SK-MEL-5 (cell line): ENCODE results near the gene PIGA. TPM values are rescaled to one million over a fixed set of nuclear protein-coding genes. Genes with fewer than 3 reads are reported as not detected.
"Not testable (repeated sequence)": the region's sequence is repeated elsewhere in the genome, so short reads cannot be mapped to it uniquely, and the experiment has no call there.

Experiments used
- DNase-seq: peaks from one replicate; pipeline ENCODE4 v3.0.0-alpha.2; 2016; ENCODE audit warnings: low read depth, low spot score
- in situ Hi-C: cut with HindIII; loops from 2 replicates; pipeline ENCODE4 v1.10.0; 2016; ENCODE audit warnings: low sequenced_read_pairs, high pct_unique_total_duplicates, low pct_unique_long_range_greater_than_20kb
- total RNA-seq: library from RNA; depleted of rRNA; stranded (reverse); fragments of >200 nt; shearing (Covaris generic); gene quantifications from 2 replicates; pipeline ENCODE4 v1.2.3, GENCODE V29; 2014

PIGA gene
- total RNA-seq, 1 experiment from 2014 or later = 22.0 TPM

DNA sequence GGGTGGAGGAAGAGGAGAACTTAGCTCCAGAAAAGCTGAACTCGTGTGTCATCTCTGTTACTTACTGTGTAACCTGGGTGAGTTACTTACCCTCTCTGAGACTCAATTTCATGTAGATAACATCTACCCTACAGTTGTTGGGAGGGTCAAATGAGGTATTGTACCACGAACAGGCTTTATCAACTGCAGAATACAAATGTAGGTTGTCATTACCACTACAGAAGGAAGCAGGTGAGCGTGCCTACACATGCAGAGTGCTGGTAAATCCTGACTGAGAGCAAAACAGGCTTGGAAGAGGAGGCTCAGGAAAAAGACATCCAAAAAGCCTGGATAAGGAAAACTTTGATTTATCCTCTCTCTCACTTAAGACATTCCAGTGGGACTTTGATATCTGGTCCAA is 7.2 kb downstream of the PIGA start:
- in situ Hi-C loops = no loop called here
- DNase-seq = no peak

DNA sequence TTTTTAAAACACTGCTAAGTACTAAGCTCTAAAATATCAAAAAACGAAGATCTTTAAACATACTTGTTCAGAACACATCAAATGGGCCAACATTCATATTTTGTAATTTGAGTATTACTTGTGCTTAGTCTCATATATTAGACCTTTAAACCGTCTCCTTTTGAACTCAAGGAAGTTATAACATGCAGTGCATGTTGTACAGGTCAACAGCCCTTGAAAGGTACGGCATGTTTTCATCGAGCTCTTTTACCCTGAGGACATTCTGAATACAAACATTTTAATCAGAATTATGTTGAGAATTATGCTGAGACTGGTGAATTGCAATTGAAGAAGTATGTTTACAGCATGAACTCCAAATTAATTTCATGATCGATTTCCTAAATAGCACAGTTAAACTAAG is 12.9 kb downstream of the PIGA start:
- no peak for DNase-seq
- in situ Hi-C loops = no loop called here

DNA sequence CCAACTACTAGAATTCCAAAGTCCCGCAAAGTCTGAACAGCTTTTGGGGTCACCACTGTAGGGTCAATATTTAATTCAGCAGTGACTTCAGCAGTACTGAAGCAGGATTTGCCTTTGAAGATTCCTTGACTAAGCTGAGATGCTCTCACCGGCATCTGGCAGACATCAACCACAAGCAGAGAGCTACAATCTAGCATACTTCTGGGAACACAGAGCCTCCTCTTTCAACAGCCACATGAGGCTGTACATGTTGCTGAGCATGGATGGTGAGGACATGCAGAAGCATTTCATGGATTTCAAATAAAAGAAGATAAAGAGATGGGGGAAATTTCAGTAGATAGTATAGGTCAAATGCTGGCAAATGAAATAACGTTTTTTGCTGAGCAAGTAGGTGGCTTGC is 13.3 kb downstream of the PIGA start:
- in situ Hi-C loops = no loop called here

DNA sequence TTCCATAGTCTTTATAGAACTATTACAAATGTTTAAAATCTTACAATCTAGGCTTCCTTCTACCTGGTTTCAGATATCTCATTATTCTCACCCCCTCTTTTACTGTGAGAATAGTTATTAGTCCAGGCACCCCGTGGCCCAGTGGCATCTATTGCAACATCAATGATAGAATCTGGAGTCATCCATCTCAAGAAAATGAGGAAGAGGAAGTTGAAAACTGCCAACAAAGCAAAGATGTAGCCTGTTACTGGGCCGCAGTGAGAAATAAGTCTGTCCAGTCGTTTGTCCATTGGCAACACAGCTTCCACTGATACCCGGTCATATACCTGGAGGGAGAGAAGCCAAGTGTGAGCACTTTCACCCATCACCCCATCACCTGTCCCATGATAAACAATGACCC is 13.9 kb downstream of the PIGA start:
- in situ Hi-C loops = no loop called here

More for the DNA sequence above, 13.3 kb downstream of the PIGA start:
- no peak for DNase-seq

DNA sequence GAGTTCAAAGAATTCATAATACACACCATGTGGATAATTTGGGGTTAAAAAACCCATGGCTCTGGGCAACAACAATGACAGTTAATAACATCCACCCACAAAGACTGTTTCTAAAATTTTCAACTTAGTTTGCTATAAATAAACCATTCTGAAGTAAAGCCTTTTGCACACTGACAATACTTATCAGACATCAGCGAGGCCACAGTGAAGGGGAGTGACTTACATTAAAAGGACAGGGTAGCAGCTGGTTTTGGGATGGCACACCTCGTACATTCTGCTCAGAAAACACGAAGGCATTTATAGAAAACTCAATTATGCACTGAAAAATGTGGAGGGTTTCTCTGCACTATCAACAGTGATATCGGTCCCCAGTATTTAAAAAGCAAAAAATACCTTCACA is 15.0 kb downstream of the PIGA start:
- in situ Hi-C loops = no loop called here
- peak; percentile 14 for DNase-seq

More for the DNA sequence above, 13.9 kb downstream of the PIGA start:
- no peak for DNase-seq

DNA sequence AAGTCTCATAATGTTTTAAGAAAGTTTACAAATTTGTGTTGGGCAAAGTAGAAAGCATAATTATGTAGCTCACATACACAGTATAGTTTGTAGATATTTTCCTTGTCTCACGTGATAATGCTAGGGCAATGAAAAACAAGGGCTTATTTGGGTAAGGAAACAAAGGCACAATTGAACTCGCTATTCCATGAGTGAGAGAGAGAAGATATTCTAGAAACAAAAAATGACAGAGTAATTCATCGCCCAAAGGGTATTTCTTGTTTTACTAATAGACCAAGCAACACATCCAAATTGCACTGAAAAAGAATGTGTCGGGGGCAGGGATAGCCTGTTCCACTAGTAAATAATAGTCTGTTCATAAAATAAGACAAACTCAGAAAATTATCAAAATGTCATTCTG is 16.2 kb downstream of the PIGA start:
- peak; percentile 75 for DNase-seq
- in situ Hi-C loops = no loop called here

DNA sequence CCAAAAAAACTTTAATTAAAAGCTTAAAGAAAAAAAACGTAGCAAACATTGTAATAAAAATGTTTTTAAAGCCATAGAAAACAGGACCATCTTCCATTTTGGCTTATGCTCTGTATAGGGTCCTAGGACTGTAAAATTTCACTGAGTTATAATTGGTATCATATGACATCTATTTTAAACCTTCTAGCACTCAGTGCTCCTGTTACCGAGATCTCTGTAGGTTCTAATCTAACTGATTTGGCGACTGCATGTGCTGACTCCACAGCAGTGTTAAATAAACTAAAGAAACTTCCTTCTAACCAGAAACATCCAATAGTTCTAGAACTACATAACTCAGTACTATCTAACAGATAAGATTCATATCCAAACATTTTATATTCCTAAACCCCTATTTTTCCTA is 19.8 kb downstream of the PIGA start, which contains the start of gene ASB11:
TSS of gene ASB11 (minus strand) at position 132 of the 400 bp plus-strand sequence. CDS start at position 97, 35 bp downstream.
- no peak for DNase-seq
- in situ Hi-C loops = no loop called here

DNA sequence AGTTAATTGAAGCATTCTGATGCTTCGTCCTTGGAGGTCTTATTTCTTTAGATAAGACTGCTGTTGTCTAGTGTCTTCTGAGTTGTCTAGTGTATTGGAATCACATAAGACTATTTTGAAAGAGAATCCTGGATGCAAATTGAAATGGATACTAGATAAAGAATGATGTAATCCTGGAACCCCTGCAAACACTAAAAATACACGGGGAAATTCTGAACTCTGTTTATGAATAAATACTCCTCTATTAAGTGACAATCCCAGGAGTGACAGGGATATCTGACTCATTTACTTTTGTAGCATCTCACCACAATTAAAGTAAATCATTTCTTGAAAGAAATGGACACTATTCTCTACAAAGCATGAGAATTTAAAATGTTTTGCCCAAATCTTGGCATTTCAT is 20.9 kb downstream of the PIGA start:
- no peak for DNase-seq
- in situ Hi-C loops = no loop called here

DNA sequence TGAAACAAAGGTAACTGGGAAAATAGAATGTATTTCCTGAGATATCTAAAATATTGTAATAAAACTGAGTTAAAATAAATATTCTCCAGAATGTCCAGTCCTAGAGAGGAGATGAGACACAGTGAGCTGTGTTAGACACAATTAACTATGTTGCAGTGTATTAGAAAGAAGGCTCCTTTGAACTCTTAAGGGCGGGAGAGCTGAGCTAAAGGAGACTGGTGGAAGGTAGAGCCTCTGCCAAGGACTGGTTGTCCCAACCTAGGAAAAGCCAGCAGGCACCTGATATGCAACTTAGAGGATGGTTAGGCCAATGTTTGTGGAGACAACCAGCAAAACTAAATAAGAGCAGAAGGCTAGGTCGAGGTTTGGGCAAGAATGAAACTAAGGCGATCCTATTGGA is 24.2 kb downstream of the PIGA start:
- in situ Hi-C loops = no loop called here
- DNase-seq = no peak

DNA sequence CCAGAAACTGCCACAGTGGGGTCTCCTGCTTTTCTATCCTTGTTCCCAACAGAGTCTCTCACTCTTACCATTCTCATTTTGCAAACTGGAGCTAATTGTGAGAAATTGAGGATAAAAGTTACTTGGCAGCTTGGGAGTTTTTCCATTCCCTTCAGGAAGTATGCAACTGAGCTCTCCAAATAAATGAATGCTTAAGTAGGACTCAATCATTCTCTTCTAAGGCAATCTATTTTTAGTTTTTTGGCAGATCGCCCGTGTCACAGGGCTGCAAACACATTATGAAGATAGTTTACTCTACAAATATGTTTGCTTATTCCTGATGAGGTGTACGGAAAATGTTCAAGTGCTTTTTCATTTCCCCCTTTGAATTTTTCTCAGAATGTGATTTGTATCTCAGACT is 25.2 kb downstream of the PIGA start:
- in situ Hi-C loops = no loop called here
- DNase-seq = peak; percentile 63

DNA sequence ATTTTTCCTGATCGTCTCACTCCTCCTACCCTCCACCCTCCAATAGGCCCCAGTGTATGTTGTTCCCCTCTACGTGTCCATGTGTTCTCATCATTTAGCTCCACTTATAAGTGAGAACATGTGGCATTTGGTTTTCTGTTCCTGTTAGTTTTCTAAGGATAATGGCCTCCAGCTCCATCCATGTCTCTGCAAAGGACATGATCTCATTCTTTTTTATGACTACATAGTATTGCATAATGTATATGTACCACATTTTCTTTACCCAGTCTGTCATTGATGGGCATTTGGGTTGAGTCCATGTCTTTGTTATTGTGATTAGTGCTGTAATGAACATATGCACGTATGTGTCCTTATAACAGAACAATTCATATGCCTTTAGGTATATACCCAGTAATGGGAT is 29.4 kb downstream of the PIGA start:
- in situ Hi-C loops, DNase-seq: not testable (repeated sequence)

DNA sequence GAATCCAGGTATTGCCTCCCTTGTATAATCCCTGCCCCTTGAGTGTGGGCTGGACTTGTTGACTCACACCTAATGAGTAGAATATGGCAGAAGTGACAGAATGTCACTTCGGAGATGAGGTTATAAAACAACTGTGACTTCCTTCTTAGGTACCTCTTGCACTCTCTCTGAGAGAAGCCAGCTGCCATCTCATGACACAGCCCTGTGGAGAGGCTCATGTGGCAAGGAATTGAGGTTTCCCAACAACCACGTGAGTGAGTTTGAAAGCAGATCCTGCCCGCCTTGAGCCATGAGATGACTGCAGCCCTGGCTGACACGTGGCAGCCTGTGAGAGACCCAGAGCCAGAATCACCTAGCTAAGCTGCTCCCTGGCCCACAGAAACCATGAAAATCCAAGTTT is 33.4 kb downstream of the PIGA start:
- in situ Hi-C loops = no loop called here
- peak; percentile 76 for DNase-seq

DNA sequence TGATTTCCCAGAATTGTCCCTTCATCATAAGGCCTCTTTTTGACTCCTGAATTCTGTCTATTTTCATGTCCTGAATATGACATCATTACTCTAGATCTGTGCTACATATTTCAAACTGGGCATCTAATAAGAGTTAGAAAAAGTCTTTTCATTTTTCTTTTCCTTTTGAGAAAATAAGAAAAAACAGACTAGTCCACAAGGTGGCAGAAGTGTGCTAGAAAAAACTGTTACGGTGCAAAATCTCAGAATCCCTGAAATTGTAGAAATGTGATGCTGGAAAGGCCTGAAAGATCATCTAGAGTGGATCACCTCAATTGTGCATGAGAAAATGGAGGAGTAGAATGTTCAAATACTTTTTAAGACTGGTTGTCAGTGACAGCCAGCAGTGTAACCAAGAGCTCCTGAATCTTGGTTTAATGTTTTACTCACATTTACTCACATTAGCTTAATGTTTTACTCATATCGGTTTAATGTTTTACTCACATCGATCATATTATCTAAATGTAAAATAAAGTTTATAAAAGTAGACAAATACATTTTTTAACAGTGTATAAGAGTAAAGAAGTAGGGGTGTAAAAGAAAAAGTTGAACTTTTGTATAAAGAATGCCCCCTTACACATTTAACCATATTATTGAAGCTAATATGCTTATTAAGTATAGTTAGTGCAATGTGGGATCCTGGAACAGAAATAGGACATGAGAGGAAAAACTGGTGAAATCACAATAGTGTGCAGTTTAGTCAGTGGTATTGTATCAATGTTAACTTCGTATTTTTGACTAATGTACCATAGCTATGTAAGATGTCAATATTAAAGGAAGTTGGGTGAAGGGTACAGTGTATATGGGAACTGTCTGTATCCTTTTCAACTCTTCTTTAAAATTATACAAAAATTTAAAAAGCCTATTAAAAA is 35.1 kb downstream of the PIGA start:
- peak; percentile 59 for DNase-seq
- in situ Hi-C loops = no loop called here

DNA sequence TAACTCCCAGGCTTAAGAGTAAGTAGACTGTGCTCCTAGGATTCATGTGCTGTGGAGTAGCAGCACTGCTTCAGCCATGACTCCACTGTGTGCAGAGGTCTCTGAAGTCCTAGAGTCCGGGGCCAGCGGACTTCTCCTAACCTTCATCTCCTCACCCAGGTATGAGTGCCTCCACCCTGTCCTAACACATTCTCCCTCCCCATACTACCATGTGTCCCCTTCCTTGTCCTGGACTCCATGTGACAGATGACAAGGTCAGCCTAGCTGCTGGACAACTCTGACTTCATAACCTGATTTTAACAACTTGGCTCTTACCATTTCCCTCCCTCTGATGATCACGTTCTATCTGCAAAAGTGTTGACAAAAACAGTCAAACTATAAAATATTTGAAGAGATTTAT is 36.5 kb downstream of the PIGA start:
- in situ Hi-C loops = no loop called here
- no peak for DNase-seq

DNA sequence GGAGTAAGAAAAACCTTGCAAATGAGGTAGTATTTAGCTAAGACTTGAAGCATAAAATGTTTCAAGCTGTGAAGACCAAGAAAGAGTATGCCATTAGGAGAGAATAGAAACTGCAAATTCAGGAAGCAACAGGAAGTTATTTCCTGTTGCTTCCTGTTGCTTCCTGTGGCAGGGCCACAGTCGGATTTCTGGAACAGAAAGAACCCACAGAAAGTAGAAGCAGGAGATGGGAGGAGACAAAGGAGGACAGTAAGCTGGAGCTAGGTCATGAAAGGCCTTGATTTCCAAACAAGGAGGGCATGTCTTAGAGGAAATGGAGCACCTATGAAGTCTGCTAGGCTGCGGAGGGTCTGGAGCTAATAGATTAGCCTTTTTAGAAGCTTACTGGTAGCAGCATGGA is 37.1 kb downstream of the PIGA start:
- no peak for DNase-seq
- in situ Hi-C loops = no loop called here

DNA sequence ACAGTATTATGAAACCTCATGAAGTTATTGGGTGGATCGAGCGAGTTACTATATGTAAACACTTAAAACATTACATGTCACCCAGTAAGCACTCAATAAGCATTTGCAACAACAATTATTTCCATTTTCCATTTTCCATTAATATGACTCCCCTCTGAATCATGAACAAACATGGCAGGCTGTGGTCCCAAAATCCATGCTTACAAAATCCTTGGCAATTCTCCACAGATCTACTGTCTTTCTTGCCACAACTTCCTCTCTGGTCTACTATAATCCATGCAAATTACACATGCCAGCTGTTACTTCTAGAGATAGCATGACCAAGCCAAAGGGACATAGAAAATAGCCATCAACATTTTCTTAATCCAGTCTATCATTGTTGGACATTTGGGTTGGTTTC is 41.9 kb downstream of the PIGA start:
- in situ Hi-C loops = no loop called here

DNA sequence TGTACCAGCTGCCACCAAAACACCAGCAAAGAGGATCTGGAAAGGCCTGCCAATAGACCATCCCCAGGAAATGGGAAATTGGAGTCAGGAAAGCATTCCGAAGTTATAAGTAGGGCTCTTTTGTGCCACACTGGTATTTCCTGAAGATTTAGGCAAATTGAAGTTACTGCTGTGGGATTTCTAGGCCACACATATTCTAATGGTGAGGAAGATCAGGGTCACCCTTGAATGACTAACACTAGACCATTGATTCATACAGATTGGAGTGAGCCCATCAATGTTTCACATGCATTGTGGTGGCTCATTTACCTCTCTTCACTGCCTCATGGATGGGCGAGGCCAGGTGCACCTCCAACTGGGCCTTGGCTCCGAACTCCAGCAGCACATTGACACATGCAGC is 42.5 kb downstream of the PIGA start:
- no peak for DNase-seq
- in situ Hi-C loops = no loop called here

More for the DNA sequence above, 41.9 kb downstream of the PIGA start:
- DNase-seq = no peak

DNA sequence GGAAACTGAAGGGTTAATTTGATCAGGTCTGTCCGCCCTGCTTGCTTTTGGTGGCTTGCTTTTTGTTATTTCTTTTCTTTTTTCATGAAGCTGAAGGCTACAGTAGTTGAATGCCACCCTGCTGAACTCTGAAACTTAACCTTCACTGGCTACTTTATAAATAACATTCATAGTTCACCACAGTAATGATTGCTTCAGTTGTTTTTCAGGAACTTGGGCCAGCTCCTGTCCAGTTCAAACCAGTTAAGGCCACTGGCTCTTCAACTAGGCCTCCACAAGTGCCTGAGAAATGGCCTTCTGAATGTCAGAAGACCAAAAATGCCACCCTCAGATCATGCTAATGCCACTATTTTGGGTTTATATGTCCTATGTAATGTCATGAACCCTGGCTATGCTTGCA is 57.7 kb downstream of the PIGA start:
- DNase-seq = no peak
- in situ Hi-C loops = no loop called here

DNA sequence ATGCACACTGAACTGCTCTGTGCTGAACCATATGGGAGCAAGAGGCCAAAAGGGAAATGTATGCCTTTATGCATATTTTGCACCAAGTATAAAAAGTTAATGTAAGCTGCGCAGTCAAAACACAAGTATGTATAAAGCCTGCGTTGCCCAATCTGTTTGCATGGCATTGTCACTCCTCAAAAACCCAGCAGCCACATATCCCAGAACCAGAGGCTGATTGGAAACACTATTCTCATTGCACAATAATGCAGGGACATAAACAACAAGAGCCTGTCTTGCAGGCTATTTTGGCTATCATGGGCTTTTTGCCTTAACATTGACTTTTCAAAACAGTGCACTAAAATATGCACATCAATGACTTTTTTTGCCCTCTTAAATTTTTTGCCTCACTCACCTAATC is 60.4 kb downstream of the PIGA start:
- in situ Hi-C loops = no loop called here
- DNase-seq = no peak
